Hepatocyte (in vitro differentiated cells): Measurements from ENCODE around the gene OLR1.

Source experiments
- CTCF ChIP-seq: fragments of 200-600 bp; sonication (generic); IDR thresholded peaks from 2 replicates; pipeline ENCODE4 v1.5.1; 2016; ENCODE audit warnings: antibody characterized with exemption, mild to moderate bottlenecking; ENCODE audit not compliant: poor library complexity
- EZH2 ChIP-seq: fragments of 200-600 bp; sonication (generic); IDR thresholded peaks from 2 replicates; pipeline ENCODE4 v1.6.1; 2016; ENCODE audit warnings: antibody characterized with exemption, mild to moderate bottlenecking, borderline replicate concordance

- TF ChIP-seq CTCF (no peak), EZH2 (no peak)
Observed at GRCh38 chr12:10214895-10215267, 42.9 kb upstream of the OLR1 start.
